GM19397 (cell line): ENCODE measurements around the gene SPATA31E1.
"Not testable (repeated sequence)": the region's sequence is repeated elsewhere in the genome, so short reads cannot be mapped to it uniquely, and the experiment has no call there.

ENCODE experiments used
- ATAC-seq: cut with Tn5 transposase; IDR thresholded peaks from one replicate; pipeline ENCODE4 v1.9.1; 2021; ENCODE audit warnings: mild to moderate bottlenecking, moderate library complexity; ENCODE audit not compliant: unreplicated experiment

The SPATA31E1 gene

DNA sequence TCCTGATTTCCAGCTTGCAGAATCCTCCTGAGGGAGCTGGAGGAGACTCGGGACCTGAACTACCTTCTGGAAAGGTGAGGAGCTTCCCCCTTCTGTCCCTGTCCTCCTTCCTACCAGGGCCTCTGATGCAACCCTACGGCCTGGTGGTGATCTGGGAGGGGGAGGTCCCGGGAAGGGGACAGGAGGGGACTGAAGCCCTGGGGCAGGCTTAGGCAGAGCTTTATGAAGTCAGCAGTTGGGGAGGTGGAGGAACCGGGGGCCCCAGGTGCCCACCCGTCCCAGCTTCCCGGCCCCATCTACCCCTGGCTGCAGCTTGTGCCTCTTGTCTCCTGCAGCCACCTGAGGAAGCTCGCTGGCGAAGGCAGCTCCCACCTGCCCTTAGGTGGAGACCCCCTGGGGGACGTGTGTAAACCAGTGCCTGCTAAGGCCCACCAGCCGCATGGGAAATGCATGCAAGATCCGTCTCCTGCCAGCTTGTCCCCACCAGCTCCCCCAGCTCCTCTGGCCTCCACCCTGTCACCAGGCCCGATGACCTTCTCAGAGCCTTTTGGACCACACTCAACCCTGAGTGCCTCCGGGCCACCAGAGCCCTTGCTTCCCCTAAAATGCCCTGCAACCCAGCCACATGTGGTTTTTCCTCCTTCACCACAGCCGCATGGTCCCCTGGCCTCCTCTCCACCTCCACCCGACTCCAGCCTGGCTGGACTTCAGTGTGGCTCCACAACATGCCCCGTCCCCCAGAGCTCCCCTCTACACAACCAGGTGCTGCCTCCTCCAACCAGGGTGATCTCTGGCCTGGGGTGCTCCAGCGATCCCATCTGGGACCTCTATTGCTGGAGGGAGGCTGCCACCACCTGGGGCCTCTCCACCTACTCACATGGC, 2.1 kb downstream of the SPATA31E1 start:
- no peak for ATAC-seq

DNA sequence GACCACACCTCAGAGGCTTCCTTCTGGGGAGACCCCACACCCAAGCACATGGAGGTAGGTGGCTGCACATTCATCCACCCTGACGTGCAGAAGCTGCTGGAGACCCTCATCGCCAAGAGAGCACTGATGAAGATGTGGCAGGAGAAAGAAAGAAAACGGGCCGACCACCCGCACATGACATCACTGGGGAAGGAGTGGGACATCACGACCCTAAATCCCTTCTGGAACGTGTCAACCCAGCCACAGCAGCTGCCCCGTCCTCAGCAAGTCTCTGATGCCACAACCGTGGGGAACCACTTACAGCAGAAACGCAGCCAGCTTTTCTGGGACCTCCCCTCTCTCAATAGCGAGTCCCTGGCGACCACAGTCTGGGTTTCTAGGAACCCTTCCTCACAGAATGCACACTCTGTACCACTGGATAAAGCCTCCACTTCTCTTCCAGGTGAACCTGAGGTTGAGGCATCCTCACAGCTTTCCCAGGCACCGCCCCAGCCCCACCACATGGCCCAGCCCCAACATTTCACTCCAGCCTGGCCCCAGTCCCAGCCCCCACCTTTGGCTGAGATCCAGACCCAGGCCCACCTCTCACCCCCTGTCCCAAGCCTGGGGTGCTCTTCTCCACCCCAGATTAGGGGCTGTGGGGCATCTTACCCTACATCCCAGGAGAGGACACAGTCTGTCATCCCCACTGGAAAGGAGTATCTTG, 3.0 kb downstream of the SPATA31E1 start:
- no peak for ATAC-seq

- ATAC-seq, result no peak
Observed at GRCh38 chr9:87886210-87886932, 3.7 kb downstream of the SPATA31E1 start.

- ATAC-seq, result no peak
Observed at GRCh38 chr9:87886933-87887505, 4.3 kb downstream of the SPATA31E1 start.

- ATAC-seq, result no peak
Observed at GRCh38 chr9:87887661-87888480, 5.2 kb downstream of the SPATA31E1 start.

- no peak for ATAC-seq
Observed at GRCh38 chr9:87888501-87888900, 5.8 kb downstream of the SPATA31E1 start.

- no peak for ATAC-seq
Observed at GRCh38 chr9:87889065-87889881, 6.6 kb downstream of the SPATA31E1 start.

DNA sequence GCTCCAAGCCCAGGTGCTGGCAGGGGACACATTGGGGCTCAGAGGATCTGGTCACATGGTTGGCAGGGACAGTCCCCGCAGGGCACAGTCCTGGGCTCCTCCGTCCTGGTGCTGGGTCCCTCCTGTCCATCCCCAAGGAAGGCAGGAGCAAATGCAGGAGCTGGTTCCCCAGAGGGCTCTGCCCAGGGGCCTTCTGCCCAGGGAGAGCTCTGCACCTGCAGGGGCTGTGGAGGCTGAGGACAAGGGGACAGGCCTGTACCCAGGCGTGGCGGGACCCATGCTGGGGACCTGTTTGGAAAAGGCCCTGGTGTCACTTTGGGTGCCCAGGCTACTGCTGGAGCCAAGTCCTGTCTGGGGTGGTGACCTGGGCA, 7.2 kb downstream of the SPATA31E1 start:
- no peak for ATAC-seq

GRCh38 chr9:87890837-87891236, 8.2 kb downstream of the SPATA31E1 start:
- ATAC-seq, result no peak

DNA sequence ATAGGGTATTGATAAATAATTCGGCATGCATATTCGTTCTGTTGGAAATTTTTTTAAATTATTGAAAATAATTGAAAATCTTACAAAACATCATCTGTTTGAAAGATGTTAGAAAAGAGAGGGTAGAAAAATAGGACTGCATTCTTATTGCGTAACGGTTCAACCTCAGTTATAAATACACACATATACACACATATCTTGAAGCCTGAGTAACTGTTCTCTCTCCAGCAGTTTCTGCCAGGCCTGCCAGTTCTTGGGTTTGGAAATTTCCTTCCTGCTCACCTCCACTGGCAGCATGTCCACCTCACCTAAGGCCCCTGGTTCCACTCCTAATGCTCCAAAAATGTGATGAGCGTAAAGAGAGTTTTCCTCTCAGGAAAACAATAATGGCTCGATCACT, 9.1 kb downstream of the SPATA31E1 start:
- ATAC-seq, result no peak

GRCh38 chr9:87892956-87893355, 10.3 kb downstream of the SPATA31E1 start:
- ATAC-seq, result no peak

- ATAC-seq, result no peak
Observed at GRCh38 chr9:87894998-87895625, 12.4 kb downstream of the SPATA31E1 start.

- ATAC-seq, result no peak
Observed at GRCh38 chr9:87896891-87897290, 14.2 kb downstream of the SPATA31E1 start.

DNA sequence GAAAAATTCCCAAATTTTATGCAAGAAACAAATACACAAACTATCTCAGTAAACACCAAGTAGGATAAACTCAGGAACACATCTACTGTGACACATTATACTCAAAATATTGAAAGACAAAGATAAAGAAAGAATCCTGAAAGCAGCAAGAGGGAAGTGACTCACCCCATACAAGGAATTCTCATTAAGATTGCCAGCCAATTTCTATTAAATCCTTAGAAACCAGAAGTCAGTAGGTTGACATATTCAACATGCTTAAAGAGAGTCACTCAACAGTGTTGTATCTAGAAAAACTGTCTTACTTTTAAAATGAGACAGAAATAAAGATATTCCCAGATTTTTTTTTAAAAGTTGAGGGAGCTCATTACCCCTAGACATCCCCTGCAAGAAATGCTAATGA, 15.5 kb downstream of the SPATA31E1 start:
- ATAC-seq, result no peak

- ATAC-seq, result not testable (repeated sequence)
Observed at GRCh38 chr9:87902371-87902770, 19.7 kb downstream of the SPATA31E1 start.

- ATAC-seq, result no peak
Observed at GRCh38 chr9:87909310-87910041, 26.8 kb downstream of the SPATA31E1 start.

DNA sequence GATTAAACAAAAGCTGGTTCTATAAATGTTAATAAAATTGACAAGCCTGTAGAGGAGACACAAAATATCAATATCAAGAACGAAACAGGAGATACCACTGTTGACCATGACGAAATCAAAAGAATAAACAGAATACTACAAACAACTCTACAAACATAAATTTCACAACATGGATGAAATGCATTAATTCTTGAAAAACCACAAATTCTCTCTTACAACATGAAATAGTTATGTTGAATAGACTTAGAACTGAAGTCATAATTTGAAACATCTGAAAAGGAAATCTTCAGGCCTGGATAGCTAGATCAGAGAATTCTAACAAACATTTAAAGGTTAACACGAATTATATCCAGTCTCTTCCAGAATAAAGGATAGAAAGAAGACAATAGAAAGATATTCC, 28.1 kb downstream of the SPATA31E1 start:
- ATAC-seq, result no peak

- ATAC-seq, result not testable (repeated sequence)
Observed at GRCh38 chr9:87917662-87918061, 35.0 kb downstream of the SPATA31E1 start, which contains the start of gene SPATA31C1. Gene SPATA31C1 (plus strand): TSS chr9:87917962.
